Measurements from ENCODE around the gene ARHGAP18. TPM values are rescaled to one million over a fixed set of nuclear protein-coding genes. Genes with fewer than 3 reads are reported as not detected.
A peak's percentile ranks its signal among the peaks of the same experiment; 100 is the strongest.

ARHGAP18 gene
- total and polyA plus RNA-seq, 12 donors: 2.2 to 15.4 (median 4.1) TPM

- ATAC-seq: no peak
- WGBS, 2 donors: 92 to 94% methylated on average over 4 of the region's 4 CpGs
- H3K4me1 ChIP-seq: peaks cover 0 to 8% (median 0%) of the 10 kb centered on the region in 9 donors
- H3K27ac ChIP-seq: no peak overlapping the region
- DNase-seq: no peak
- TF ChIP-seq, protein P1, sequence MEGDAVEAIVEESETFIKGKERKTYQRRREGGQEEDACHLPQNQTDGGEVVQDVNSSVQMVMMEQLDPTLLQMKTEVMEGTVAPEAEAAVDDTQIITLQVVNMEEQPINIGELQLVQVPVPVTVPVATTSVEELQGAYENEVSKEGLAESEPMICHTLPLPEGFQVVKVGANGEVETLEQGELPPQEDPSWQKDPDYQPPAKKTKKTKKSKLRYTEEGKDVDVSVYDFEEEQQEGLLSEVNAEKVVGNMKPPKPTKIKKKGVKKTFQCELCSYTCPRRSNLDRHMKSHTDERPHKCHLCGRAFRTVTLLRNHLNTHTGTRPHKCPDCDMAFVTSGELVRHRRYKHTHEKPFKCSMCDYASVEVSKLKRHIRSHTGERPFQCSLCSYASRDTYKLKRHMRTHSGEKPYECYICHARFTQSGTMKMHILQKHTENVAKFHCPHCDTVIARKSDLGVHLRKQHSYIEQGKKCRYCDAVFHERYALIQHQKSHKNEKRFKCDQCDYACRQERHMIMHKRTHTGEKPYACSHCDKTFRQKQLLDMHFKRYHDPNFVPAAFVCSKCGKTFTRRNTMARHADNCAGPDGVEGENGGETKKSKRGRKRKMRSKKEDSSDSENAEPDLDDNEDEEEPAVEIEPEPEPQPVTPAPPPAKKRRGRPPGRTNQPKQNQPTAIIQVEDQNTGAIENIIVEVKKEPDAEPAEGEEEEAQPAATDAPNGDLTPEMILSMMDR (IDR thresholded peaks at IDR 0.05): peak in 6 of 9 donors; percentile 21 to 43 (median 34)
- peaks cover 0 to 50% (median 0%) of the 10 kb centered on the region in 9 donors for H3K36me3 ChIP-seq
- no peak overlapping the region for H3K4me3 ChIP-seq
- intact Hi-C loops (cut with DNase I): loop anchor here in 2 of 10 donors (5.0 kb wide), 2 partner anchors 106 to 111 kb away; no protein-coding TSS in a partner anchor
- no peaks in the 10 kb centered on the region for H3K9me3 ChIP-seq
- no peaks in the 10 kb centered on the region for H3K27me3 ChIP-seq
Observed at GRCh38 chr6:129621252-129621651, 88.7 kb downstream of the ARHGAP18 start.

DNA sequence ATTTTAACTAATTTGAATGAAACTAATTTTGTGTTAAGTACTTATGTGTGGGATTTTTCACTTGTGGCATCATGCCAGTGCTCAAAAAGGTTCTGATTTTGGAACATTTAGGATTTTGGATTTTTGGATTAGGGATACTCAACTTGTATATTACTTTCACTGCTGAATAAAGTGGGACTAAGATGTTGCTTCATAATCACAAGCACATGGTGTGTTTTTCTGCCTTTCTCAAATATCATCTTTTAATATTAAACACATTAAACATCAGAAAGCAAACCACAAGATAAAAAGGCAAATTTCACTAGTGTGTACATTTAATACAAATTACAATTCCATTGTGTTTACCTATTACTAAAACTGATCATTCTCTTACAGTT is 89.8 kb downstream of the ARHGAP18 start:
- ATAC-seq (no peak), DNase-seq (no peak)
- H3K4me3 ChIP-seq: no peak overlapping the region
- intact Hi-C loops (cut with DNase I): loop anchor here in 2 of 10 donors (5.0 kb wide), 2 partner anchors 107 to 112 kb away; no protein-coding TSS in a partner anchor
- no peaks in the 10 kb centered on the region for H3K27me3 ChIP-seq
- TF ChIP-seq, protein P1 (IDR thresholded peaks at IDR 0.05): no peak
- peaks cover 0 to 8% (median 0%) of the 10 kb centered on the region in 9 donors for H3K4me1 ChIP-seq
- H3K9me3 ChIP-seq: no peaks in the 10 kb centered on the region
- H3K36me3 ChIP-seq: peaks cover 0 to 61% (median 0%) of the 10 kb centered on the region in 9 donors
- no peak overlapping the region for H3K27ac ChIP-seq

DNA sequence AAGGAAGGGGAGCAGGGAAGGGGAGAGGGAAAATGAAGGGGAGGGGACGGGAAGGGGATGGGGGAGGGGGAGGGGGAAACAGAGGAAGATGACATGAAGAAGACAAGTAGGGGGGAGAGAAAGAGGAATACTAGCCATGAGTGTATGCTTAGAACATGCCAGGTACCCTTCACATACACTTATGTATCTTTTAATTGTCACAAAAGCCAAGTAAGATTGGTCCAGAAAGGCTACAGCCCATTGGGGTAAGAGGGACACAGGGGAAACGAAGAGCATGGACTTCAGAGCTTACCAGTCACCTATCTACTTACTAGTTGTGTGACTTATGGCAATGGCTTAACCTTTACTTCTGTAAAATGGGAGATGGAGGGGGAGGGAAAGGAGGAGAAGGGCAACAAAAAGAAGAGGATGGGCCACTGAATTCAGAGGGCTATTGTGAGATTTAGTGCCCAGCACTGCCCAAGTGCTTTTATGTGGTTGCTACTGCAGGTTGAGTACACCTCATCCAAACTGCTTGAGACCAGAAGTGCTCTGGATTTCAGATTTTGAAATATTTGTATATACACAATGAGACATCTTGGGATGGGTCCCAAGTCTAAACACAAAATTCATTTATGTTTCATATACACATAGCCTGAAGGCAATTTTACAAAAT is 90.3 kb downstream of the ARHGAP18 start:
- Histone ChIP-seq H3K27ac (no peak overlapping the region), H3K4me1 (peaks cover 0 to 8% (median 0%) of the 10 kb centered on the region in 9 donors), H3K36me3 (peaks cover 0 to 66% (median 0%) of the 10 kb centered on the region in 9 donors), H3K4me3 (no peak overlapping the region), H3K9me3 (no peaks in the 10 kb centered on the region), H3K27me3 (no peaks in the 10 kb centered on the region)
- WGBS, 2 donors: 82 to 98% methylated on average over 2 of the region's 2 CpGs
- TF ChIP-seq, protein P1 (IDR thresholded peaks at IDR 0.05): no peak
- intact Hi-C loops (cut with DNase I): loop anchor here in 2 of 10 donors (5.0 kb wide), 2 partner anchors 108 to 113 kb away; no protein-coding TSS in a partner anchor
- ATAC-seq (no peak), DNase-seq (no peak)

DNA sequence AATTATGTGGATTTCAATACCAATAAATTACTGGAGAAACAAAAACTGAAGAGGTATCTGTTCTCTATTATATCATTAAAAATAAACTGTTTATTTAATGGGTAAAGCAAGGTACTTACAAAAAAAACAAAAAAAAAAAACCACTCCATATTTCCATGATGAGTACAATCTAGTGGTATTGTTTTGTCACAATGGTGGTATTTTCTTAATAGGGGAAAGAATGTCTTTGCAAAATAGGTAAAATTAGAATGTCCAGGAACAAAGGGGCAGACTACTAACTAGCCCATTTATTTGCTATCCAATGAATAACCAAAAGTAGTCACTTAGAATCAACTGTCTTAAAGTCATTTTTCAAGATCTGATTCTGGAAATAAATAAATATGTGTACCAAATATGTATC is 92.0 kb downstream of the ARHGAP18 start:
- H3K9me3 ChIP-seq: no peaks in the 10 kb centered on the region
- no peaks in the 10 kb centered on the region for H3K4me1 ChIP-seq
- TF ChIP-seq, protein P1 (IDR thresholded peaks at IDR 0.05): no peak
- no peak overlapping the region for H3K27ac ChIP-seq
- peaks cover 0 to 64% (median 0%) of the 10 kb centered on the region in 9 donors for H3K36me3 ChIP-seq
- no peak for DNase-seq
- no peaks in the 10 kb centered on the region for H3K27me3 ChIP-seq
- no peak for ATAC-seq
- intact Hi-C loops (cut with DNase I): no loop called here
- H3K4me3 ChIP-seq: no peak overlapping the region
